ENCODE measurements around the gene RASL10B. TPM values are rescaled to one million over a fixed set of nuclear protein-coding genes. Genes with fewer than 3 reads are reported as not detected.

RASL10B gene
- polyA plus RNA-seq, 1 donor from 2014 or later, result 10.7 TPM

DNA sequence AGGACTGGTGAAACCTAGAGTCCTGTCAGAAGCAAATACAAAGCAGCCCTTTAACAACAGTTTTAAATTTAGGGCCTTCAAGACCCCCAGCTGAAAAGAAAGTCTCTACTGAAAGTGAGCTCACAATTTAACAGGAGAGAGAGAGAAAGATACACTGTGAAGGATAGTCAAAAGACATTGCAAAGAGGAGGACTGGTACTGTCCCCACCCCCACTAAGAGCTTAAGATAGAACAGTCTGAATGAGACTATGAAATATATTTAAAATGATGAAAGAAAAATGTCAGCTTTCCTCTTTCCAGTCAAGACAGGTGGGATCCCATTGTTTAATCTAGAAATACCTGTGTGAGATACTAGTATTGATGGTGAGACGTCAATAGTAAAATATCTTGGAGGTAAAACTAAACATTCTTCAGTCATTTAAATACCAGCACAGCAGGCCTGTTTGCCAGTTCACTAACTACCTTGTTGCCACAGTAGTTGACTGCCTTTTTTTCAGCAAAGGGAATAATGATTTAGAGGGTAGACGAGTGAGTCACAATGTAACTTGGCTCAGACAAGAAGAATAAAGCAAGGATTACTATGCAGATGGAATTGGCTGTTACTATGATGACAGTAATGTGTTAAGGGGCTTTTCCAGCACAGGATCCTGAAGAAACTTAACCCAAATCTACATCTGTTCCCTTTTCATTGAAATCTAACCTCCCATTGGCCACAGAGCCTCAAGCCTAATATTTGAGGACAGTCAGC lies 47.2 kb upstream of the RASL10B start:
- H3K27ac ChIP-seq (ENCODE audit: low read length), result no peak overlapping the region
- H3K36me3 ChIP-seq (ENCODE audit: insufficient read depth, low read length), result peaks cover 9% of the 10 kb centered on the region
- H3F3A ChIP-seq (ENCODE audit: insufficient read depth, low read length, poor library complexity, severe bottlenecking), result no peaks in the 10 kb centered on the region
- no peak overlapping the region for H3K4me3 ChIP-seq (ENCODE audit: low read length)
- H3K4me2 ChIP-seq (ENCODE audit: low read length), result no peak overlapping the region
- H3K9me3 ChIP-seq (ENCODE audit: low read length), result no peaks in the 10 kb centered on the region
- TF ChIP-seq MXI1 (conservative IDR thresholded peaks at IDR 0.05; ENCODE audit: poor library complexity, severe bottlenecking), result no peak
- no peak for TF ChIP-seq EP300 (conservative IDR thresholded peaks at IDR 0.05; ENCODE audit: poor library complexity, severe bottlenecking)
- no peak for TF ChIP-seq TAF1 (IDR thresholded peaks at IDR 0.05; ENCODE audit: low read depth)
- TF ChIP-seq RAD21 (conservative IDR thresholded peaks at IDR 0.05), result no peak
- TF ChIP-seq SMC3 (conservative IDR thresholded peaks at IDR 0.05; ENCODE audit: poor library complexity), result no peak
- TF ChIP-seq CTCF (IDR thresholded peaks at IDR 0.05; ENCODE audit: poor library complexity, severe bottlenecking), result no peak
- no peak for TF ChIP-seq POLR2AphosphoS5 (IDR thresholded peaks at IDR 0.05)
- no peak for TF ChIP-seq REST (IDR thresholded peaks at IDR 0.05; ENCODE audit: borderline replicate concordance)
- no peak for TF ChIP-seq EZH2 (IDR thresholded peaks at IDR 0.05; ENCODE audit: borderline replicate concordance, insufficient read depth, low read length, poor library complexity, severe bottlenecking)
- H3K27me3 ChIP-seq (ENCODE audit: insufficient read depth, low read depth, low read length), result no peaks in the 10 kb centered on the region
- H2AFZ ChIP-seq (ENCODE audit: low read depth, low read length), result no peak overlapping the region
- no peaks in the 10 kb centered on the region for H3K79me2 ChIP-seq (replicated peaks; ENCODE audit: insufficient read depth, low read length)
- H3K9me2 ChIP-seq (ENCODE audit: insufficient read depth, low read length), result no peaks in the 10 kb centered on the region
- H4K20me1 ChIP-seq (ENCODE audit: insufficient read depth), result no peaks in the 10 kb centered on the region
- no peak overlapping the region for H3K9ac ChIP-seq (ENCODE audit: low read length)

- TF ChIP-seq EP300 (conservative IDR thresholded peaks at IDR 0.05; ENCODE audit: poor library complexity, severe bottlenecking) (no peak), TAF1 (IDR thresholded peaks at IDR 0.05; ENCODE audit: low read depth) (no peak)
- peaks cover 6% of the 10 kb centered on the region for H3K36me3 ChIP-seq (ENCODE audit: insufficient read depth, low read length)
- no peaks in the 10 kb centered on the region for H3K9me3 ChIP-seq (ENCODE audit: low read length)
- H4K20me1 ChIP-seq (ENCODE audit: insufficient read depth), result no peaks in the 10 kb centered on the region
- H3K27ac ChIP-seq (ENCODE audit: low read length), result no peak overlapping the region
- H3F3A ChIP-seq (ENCODE audit: insufficient read depth, low read length, poor library complexity, severe bottlenecking), result no peaks in the 10 kb centered on the region
- no peak overlapping the region for H3K9ac ChIP-seq (ENCODE audit: low read length)
- H3K4me3 ChIP-seq (ENCODE audit: low read length), result no peak overlapping the region
- no peaks in the 10 kb centered on the region for H3K9me2 ChIP-seq (ENCODE audit: insufficient read depth, low read length)
- H3K4me2 ChIP-seq (ENCODE audit: low read length), result no peak overlapping the region
- H3K27me3 ChIP-seq (ENCODE audit: insufficient read depth, low read depth, low read length), result no peaks in the 10 kb centered on the region
- H2AFZ ChIP-seq (ENCODE audit: low read depth, low read length), result no peak overlapping the region
- H3K79me2 ChIP-seq (replicated peaks; ENCODE audit: insufficient read depth, low read length), result no peaks in the 10 kb centered on the region
Measured at GRCh38 chr17:35692512-35693210, 38.8 kb upstream of the RASL10B start.

Measured in neural cell (in vitro differentiated cells).